Gastrocnemius medialis (tissue), 4 donors: Measurements from ENCODE around the gene UHRF2.

Experiments used
- POLR2A ChIP-seq, 2 donors: fragments of 450-650 bp; IDR thresholded peaks; one replicate each; pipeline ENCODE4 v1.6.1; 2017; ENCODE audit warnings: antibody characterized with exemption in 2 of 2, mild to moderate bottlenecking in 2 of 2, moderate library complexity in 2 of 2
- TF ChIP-seq, protein P1 (sequence below), 5 experiments: fragments of 450-650 bp in 3 of 5; fragments of 200-600 bp in 2 of 5; sonication (generic) in 2 of 5; IDR thresholded peaks in 4 of 5; conservative IDR thresholded peaks in 1 of 5; 1 replicate in 4 of 5; 2 replicates in 1 of 5; pipeline ENCODE4 v1.5.1; 2016 to 2019; ENCODE audit warnings: antibody characterized with exemption in 5 of 5, mild to moderate bottlenecking in 3 of 5, moderate library complexity in 3 of 5

DNA sequence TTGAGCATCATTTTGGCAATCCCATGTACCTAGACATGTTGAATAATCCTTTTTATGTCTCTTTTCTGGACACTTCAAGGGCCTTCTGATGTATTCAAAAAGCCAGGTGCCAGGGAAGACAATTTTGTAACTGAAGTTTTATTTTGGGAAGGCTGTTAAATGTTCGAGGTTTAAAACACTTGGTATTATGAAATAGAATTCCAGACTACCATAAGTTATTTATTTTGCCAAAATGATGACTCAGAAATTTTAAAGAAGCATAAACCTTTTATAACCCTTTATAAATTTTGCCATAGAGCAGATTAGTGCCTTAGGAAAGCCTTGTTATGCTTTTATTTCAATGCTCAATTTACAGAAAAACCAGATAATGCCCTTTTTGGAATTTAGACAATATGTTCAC, 30.3 kb upstream of the UHRF2 start:
- TF ChIP-seq, protein P1, sequence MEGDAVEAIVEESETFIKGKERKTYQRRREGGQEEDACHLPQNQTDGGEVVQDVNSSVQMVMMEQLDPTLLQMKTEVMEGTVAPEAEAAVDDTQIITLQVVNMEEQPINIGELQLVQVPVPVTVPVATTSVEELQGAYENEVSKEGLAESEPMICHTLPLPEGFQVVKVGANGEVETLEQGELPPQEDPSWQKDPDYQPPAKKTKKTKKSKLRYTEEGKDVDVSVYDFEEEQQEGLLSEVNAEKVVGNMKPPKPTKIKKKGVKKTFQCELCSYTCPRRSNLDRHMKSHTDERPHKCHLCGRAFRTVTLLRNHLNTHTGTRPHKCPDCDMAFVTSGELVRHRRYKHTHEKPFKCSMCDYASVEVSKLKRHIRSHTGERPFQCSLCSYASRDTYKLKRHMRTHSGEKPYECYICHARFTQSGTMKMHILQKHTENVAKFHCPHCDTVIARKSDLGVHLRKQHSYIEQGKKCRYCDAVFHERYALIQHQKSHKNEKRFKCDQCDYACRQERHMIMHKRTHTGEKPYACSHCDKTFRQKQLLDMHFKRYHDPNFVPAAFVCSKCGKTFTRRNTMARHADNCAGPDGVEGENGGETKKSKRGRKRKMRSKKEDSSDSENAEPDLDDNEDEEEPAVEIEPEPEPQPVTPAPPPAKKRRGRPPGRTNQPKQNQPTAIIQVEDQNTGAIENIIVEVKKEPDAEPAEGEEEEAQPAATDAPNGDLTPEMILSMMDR (IDR thresholded peaks at IDR 0.05 in 4 of 5, conservative IDR thresholded peaks at IDR 0.05 in 1 of 5): no peak
- TF ChIP-seq POLR2A (IDR thresholded peaks at IDR 0.05): no peak
